NOMO-1 (cell line): ENCODE data around the gene TADA3.

ENCODE experiments used
- DNase-seq, 2 experiments: peaks; one replicate each; lab custom pipeline; 2025; ENCODE audit not compliant: unreplicated experiment in 2 of 2; lab: John Stamatoyannopoulos, UW

Gene TADA3

GRCh38 chr3:9810433-9810770 is 18.1 kb upstream of the TADA3 start:
- no peak for DNase-seq

DNA sequence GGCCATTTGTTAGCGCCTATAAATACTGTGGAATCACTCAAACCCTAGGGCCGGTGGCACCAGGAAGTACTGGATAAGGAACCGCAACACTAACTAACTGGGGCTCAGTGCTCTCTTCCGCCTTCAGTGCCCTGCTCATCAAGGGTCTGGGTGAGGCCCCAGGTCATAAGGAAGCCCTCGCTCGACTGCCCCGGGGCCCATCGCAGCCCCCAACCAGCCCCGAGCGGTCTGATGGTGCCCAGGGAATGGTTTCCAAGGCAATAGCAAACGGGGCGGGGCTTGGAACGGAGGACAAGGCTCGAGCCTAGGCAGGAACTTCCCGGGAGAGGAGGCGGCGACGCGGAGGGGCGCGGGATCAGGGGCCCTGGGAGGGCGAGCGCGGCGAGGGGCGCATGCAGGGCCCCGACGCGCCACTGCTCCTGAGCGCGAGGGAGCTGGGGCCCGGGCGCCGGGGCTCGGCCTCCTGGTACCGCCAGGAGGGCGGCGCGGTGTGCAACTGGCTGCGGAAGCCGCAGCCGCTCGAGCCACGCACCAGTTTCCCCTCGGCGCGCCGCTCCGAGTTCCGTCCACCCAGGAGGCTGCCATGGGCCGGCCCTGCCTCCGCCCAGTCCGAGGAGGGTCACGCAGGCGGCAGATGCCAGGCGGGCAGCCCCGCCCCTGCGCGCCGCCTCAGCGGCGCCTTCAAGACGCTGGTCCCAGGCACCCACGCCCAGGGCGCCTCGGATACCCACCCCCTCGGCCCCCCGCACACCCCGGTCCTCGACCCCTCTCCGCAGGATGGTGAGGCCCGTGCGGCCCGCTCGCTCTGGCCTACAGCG is 17.6 kb upstream of the TADA3 start, which contains the start of gene TTLL3:
TSS of gene TTLL3 (plus strand) at position 648 of the 818 bp plus-strand sequence. CDS start 400 bp downstream, outside the sequence.
- DNase-seq = peak; percentile 65 to 76

- no peak for DNase-seq
Observed at GRCh38 chr3:9809239-9809614, 17.0 kb upstream of the TADA3 start.

DNA sequence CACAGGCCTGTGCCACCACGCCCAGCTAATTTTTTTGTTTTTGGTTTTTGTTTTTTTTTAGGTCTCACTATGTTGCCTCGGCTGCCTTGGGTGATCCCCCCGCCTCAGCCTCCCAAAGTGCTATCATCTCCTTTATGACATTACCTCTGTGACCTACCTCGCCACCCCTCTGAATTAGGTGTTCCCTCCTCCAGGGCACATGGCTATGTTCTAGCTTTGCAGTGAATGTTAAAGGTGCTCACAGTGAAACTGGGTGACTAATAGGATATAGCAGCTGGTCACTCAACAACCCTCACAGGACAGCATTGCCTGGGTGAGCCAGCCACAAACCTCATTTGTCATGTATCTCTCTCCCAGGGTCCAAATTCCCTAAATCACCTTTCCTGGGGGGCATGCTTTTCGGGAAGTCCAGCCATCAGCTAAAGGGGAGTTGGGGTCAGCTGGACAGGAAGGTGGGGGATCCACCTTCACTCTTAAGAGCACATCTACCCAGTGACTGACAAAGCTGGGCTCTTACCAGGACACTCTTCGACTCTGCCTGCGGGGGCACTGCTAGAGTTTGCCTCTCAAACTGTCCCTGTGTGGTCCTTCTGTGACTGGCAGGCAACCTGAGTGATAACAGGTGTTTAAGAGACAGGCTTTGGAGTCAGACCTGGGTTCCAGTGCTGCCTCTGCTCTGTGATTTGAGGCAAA is 16.2 kb upstream of the TADA3 start:
- DNase-seq = peak in 1 of 2 experiments; percentile 28

GRCh38 chr3:9807981-9808344 is 15.7 kb upstream of the TADA3 start:
- no peak for DNase-seq

- no peak for DNase-seq
Observed at GRCh38 chr3:9806688-9807589, 14.7 kb upstream of the TADA3 start.

- DNase-seq = no peak
Observed at GRCh38 chr3:9806137-9806536, 13.9 kb upstream of the TADA3 start.

DNA sequence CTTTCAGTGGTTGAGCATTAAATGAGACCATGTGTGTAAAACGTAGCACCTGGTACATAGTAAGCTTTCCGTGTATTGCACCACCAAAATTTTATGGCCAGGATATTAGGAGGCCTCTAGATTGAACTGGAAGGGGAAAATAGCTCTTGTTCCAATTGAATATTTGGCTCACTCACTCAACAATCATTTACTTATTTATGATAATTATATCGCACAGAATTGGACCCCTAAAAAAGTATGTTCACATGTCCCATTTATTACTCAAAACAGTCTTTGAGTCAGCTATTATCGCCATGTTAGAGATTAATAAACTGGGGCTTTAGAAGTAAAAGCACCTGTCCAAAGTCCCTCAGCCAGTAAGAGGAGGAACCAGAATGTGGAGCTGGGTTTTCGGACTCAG is 12.7 kb upstream of the TADA3 start:
- no peak for DNase-seq

DNA sequence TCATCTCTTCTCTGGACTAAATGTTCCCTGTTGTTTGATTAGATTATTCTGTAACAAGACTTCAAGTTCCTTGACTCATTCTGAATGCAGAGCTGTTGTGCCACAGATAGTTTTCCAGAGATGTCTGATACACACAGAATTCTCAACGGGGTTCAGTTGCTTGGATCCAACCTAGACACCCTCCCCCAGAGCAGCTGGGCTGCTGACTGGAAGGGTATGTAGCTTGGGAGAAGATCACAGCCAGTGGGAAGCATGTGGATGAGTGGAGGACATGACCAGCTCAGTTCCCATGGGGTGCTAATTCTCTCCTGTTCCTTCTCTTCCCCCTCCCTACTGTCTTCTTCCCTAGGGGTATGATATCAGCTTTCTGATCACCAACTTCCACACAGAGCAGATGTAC is 11.2 kb upstream of the TADA3 start:
- no peak for DNase-seq

DNA sequence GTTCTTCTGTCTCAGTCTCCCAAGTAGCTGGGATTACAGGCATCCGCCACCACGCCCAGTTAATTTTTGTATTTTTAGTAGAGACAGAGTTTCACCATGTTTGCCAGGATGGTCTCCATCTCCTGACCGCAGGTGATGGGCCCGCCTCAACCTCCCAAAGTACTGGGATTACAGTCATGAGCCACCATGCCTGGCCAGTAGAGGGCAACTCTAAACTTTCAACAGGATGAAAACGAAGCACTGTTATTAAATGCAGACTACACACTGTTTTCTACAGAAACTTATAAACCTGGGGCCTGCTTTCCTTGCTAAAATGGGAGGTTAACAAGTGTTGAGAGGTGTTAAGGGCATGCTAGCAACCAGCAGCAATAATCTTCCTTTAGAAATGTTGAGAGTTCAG is 8.3 kb upstream of the TADA3 start:
- no peak for DNase-seq

- DNase-seq = no peak
Observed at GRCh38 chr3:9797196-9797945, 5.1 kb upstream of the TADA3 start.

DNA sequence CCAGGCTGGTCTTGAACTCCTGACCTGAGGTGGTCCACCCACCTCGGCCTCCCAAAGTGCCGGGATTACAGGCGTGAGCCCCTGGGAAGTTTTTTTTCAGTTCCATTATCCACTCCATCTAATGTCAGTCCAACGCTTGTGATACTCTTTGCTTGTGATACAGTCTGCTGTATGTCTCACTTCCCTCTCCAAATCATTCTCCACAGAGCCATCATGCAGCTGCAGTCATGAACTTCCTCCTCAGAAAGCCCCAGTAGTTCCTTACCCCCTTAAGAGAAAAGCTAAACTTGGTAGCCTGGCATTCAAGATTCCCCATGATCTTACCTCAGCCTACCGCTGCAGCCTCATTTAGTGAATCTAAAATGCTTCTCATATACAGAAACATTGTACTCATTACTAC is 2.9 kb upstream of the TADA3 start:
- peak; percentile 28 to 38 for DNase-seq

DNA sequence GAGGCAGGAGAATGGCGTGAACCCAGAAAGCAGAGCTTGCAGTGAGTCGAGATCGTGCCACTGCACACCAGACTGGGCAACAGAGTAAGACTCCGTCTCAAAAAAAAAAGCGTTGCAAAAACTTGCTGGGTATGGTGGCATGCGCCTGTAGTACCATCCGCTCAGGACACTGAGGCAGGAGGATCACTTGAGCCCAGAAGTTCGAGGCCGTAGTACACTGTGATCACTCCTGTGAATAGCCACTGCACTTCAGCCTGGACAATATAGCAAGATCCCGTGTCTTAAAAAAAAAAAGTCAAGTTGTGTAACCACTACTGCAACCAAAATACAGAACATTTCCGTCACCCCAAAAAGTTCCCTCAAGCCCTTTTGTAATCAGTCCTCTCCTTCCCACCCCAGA is 2.1 kb upstream of the TADA3 start:
- DNase-seq = no peak

- DNase-seq = peak in 1 of 2 experiments; percentile 54
Observed at GRCh38 chr3:9793161-9793781, 998 bp upstream of the TADA3 start.

GRCh38 chr3:9791790-9792404 is 376 bp downstream of the TADA3 start:
- peak in 1 of 2 experiments; percentile 52 for DNase-seq

DNA sequence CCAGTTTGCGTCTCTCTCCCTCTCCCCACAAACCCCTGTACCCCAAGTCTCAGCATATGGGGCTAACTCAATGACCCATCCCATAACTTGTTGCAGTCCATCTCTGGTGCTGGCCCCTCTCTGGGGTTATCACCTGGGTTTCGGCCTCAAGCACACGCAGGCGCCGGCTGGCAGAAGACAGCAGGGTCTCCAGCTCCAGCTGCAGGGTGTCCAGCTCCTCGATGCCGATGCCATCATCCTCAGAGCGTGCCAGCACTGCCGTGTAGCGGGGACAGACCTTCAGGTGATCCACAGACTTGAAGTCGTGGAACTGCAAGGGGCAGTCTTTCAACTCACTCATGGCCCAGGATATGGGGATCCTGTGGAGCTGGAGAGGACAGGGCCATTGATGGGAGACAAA is 1.1 kb downstream of the TADA3 start:
- no peak for DNase-seq

DNA sequence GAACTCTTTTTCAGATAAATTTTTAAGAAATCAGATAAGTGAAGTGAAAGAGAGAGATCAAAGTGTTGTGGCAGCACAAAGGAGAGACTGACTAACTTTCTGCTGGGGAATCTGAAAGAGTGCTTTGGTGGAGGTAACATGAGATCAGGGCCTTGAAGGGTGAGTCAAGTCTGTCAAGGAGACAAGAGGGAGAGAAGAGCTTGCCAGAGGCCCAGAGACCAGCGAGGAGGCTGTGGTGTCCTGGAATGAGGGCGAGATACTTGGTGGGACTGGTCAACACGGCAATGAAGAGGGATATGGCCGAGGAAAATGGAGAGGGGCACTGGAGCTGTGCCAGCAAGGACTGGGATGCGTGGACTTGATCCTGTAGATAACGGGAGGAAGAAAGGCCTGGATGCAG is 4.6 kb downstream of the TADA3 start:
- DNase-seq = no peak

GRCh38 chr3:9786825-9787669 is 5.2 kb downstream of the TADA3 start:
- DNase-seq = no peak

DNA sequence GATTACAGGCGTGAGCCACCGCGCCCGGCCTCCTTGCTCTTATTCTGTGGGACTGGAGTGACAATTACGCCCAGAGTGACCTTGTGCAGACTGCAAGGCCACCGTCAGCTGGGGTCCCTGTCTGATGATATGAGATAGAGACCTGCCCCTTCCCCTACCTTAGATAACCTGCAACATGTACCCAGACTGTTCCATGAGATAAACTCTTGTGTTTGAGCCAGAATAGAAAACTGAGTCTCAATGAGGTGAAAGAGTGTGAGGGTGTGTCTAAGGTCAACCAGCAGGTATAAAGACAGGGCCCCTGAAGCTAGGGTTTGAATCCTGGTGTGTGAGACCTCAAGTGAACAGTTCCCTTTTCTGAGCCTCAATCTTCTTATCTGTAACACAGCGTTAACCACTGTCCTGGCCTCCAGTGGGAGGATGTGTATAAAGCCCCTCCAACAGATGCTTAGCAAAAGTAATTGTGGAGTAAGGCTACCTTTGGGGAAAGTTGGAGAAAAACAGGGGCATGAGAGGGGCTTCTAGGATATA is 6.0 kb downstream of the TADA3 start:
- DNase-seq = no peak
